H1 (cell line): ENCODE data around the gene TACC2. TPM values are rescaled to one million over a fixed set of nuclear protein-coding genes. Genes with fewer than 3 reads are reported as not detected.

Experiments
- CTCF ChIA-PET: fragments of 300-600 bp; sonication (Branson Sonifier 250); formaldehyde crosslinking; loops from one replicate; lab custom pipeline; 2021; ENCODE audit not compliant: partially characterized antibody; lab: Charles Lee
- POLR2A ChIA-PET: fragments of 300-600 bp; sonication (Branson Sonifier 250); formaldehyde crosslinking; loops from one replicate; lab custom pipeline; 2021; ENCODE audit warnings: inconsistent platforms; ENCODE audit not compliant: partially characterized antibody; lab: Charles Lee
- DNase-seq, 2 experiments: peaks; one replicate each; pipeline versions ENCODE4 v3.0.0 to v3.0.0-alpha.2; 2010 to 2022; ENCODE audit warnings: low spot score in 2 of 2, low read depth in 1 of 2, mixed read lengths in 1 of 2
- FAIRE-seq: peaks from 2 replicates; lab custom pipeline; 2011; peaks lifted over from hg19 to GRCh38; lab: Jason Lieb, UNC
- H2AFZ ChIP-seq: 2 replicates; pipeline ENCODE4 v1.8.1; 2012; ENCODE audit warnings: low read length, inconsistent platforms
- H2AK5ac ChIP-seq: 2 replicates; pipeline ENCODE4 v1.6.1; 2013; ENCODE audit warnings: low read depth, low read length
- H2BK120ac ChIP-seq: replicated peaks from 2 replicates; pipeline ENCODE3; 2013; ENCODE audit warnings: low read depth, low read length, inconsistent platforms
- H2BK12ac ChIP-seq: 2 replicates; pipeline ENCODE4 v1.6.1; 2013; ENCODE audit warnings: low read depth, low read length
- H2BK15ac ChIP-seq: 2 replicates; pipeline ENCODE4 v1.6.1; 2013; ENCODE audit warnings: low read length
- H2BK20ac ChIP-seq: 2 replicates; pipeline ENCODE4 v1.6.1; 2013; ENCODE audit warnings: low read length
- H2BK5ac ChIP-seq: 2 replicates; pipeline ENCODE4 v1.6.1; 2013; ENCODE audit warnings: low read depth, low read length
- H3K14ac ChIP-seq: 2 replicates; pipeline ENCODE4 v1.6.1; 2013; ENCODE audit warnings: inconsistent platforms; ENCODE audit not compliant: insufficient read length
- H3K18ac ChIP-seq: 2 replicates; pipeline ENCODE4 v1.6.1; 2013; ENCODE audit warnings: low read length; ENCODE audit errors: extremely low read depth
- H3K23ac ChIP-seq: 2 replicates; pipeline ENCODE4 v1.6.1; 2013; ENCODE audit warnings: inconsistent platforms; ENCODE audit not compliant: insufficient read length
- H3K23me2 ChIP-seq: 2 replicates; pipeline ENCODE4 v1.6.1; 2013; ENCODE audit warnings: low read depth, low read length
- H3K27ac ChIP-seq: 2 replicates; pipeline ENCODE4 v1.6.1; 2011; ENCODE audit warnings: low read depth, low read length, inconsistent platforms
- H3K27me3 ChIP-seq, 4 experiments: replicated peaks in 1 of 4; 1 replicate in 1 of 4; 2 replicates in 3 of 4; pipeline versions ENCODE4 v1.6.1 to v1.8.1; 2011 to 2013; ENCODE audit warnings: low read length in 3 of 4, mild to moderate bottlenecking in 3 of 4, inconsistent platforms in 2 of 4, mixed read lengths in 2 of 4, moderate library complexity in 1 of 4; ENCODE audit not compliant: control insufficient read depth in 3 of 4, insufficient read depth in 3 of 4; ENCODE audit errors: extremely low read depth in 1 of 4
- H3K36me3 ChIP-seq, 4 experiments: 2 replicates each; pipeline versions ENCODE4 v1.6.1 to v1.8.1; 2011 to 2013; ENCODE audit warnings: mild to moderate bottlenecking in 4 of 4, low read length in 3 of 4, moderate library complexity in 2 of 4, control low read depth in 1 of 4, inconsistent platforms in 1 of 4; ENCODE audit not compliant: insufficient read depth in 4 of 4, control insufficient read depth in 2 of 4
- H3K4ac ChIP-seq: replicated peaks from 2 replicates; pipeline ENCODE3; 2013; ENCODE audit warnings: low read length, low read depth, mixed read lengths, inconsistent platforms; ENCODE audit not compliant: insufficient read length
- H3K4me1 ChIP-seq, 4 experiments: replicated peaks in 1 of 4; 1 replicate in 1 of 4; 2 replicates in 3 of 4; pipeline versions ENCODE4 v1.6.1 to v1.8.1; 2011 to 2013; ENCODE audit warnings: low read length in 3 of 4, inconsistent platforms in 2 of 4, mixed read lengths in 1 of 4; ENCODE audit not compliant: insufficient read depth in 4 of 4, control insufficient read depth in 3 of 4
- H3K4me2 ChIP-seq, 2 experiments: 2 replicates each; pipeline versions ENCODE4 v1.6.1 to v1.8.1; 2011 to 2013; ENCODE audit warnings: low read depth in 2 of 2, low read length in 2 of 2, control low read depth in 1 of 2, inconsistent platforms in 1 of 2, mild to moderate bottlenecking in 1 of 2; ENCODE audit not compliant: insufficient read depth in 1 of 2
- H3K4me3 ChIP-seq, 4 experiments: fragments of 200-600, 300-600 bp in 1 of 4; sonication (generic), shearing (Covaris generic), sonication (Bioruptor Twin) in 1 of 4; 2 replicates each; pipeline versions ENCODE4 v1.5.1 to v1.8.1; 2011 to 2016; ENCODE audit warnings: low read length in 4 of 4, low read depth in 3 of 4, control low read depth in 2 of 4, inconsistent platforms in 2 of 4, mild to moderate bottlenecking in 2 of 4, mixed read lengths in 1 of 4, moderate library complexity in 1 of 4; ENCODE audit not compliant: insufficient read depth in 2 of 4; ENCODE audit errors: extremely low read depth in 1 of 4
- H3K56ac ChIP-seq: replicated peaks from 2 replicates; pipeline ENCODE3; 2013; ENCODE audit warnings: low read depth, mild to moderate bottlenecking, mixed read lengths, low read length, inconsistent platforms; ENCODE audit not compliant: insufficient read length
- H3K79me1 ChIP-seq: 2 replicates; pipeline ENCODE4 v1.6.1; 2013; ENCODE audit warnings: low read depth, low read length, control low read depth
- H3K79me2 ChIP-seq, 2 experiments: 2 replicates each; pipeline versions ENCODE4 v1.6.1 to v1.8.1; 2012 to 2013; ENCODE audit warnings: low read length in 2 of 2, mild to moderate bottlenecking in 2 of 2, inconsistent platforms in 1 of 2; ENCODE audit not compliant: insufficient read depth in 2 of 2, control insufficient read depth in 1 of 2
- H3K9ac ChIP-seq, 4 experiments: replicated peaks in 1 of 4; 1 replicate in 1 of 4; 2 replicates in 3 of 4; pipeline versions ENCODE4 v1.6.1 to v1.8.1; 2011 to 2013; ENCODE audit warnings: low read depth in 3 of 4, low read length in 3 of 4, control low read depth in 2 of 4, mild to moderate bottlenecking in 2 of 4, moderate library complexity in 2 of 4, inconsistent platforms in 1 of 4; ENCODE audit errors: extremely low read depth in 1 of 4
- H3K9me3 ChIP-seq, 2 experiments: 2 replicates each; pipeline versions ENCODE4 v1.6.1 to v1.8.1; 2012 to 2013; ENCODE audit warnings: mild to moderate bottlenecking in 2 of 2, moderate library complexity in 2 of 2, control low read depth in 1 of 2, inconsistent platforms in 1 of 2, low read depth in 1 of 2, low read length in 1 of 2, mixed read lengths in 1 of 2; ENCODE audit not compliant: insufficient read depth in 2 of 2
- H4K20me1 ChIP-seq, 2 experiments: replicated peaks in 1 of 2; 2 replicates each; pipeline versions ENCODE3 to v1.8.1; 2011 to 2013; ENCODE audit warnings: inconsistent platforms in 2 of 2, low read length in 2 of 2, mild to moderate bottlenecking in 1 of 2; ENCODE audit not compliant: insufficient read depth in 2 of 2, control insufficient read depth in 1 of 2
- H4K5ac ChIP-seq: 2 replicates; pipeline ENCODE4 v1.6.1; 2013; ENCODE audit warnings: low read length, low read depth, mixed read lengths, inconsistent platforms; ENCODE audit not compliant: insufficient read length
- H4K8ac ChIP-seq: 2 replicates; pipeline ENCODE4 v1.8.0; 2013; ENCODE audit warnings: mild to moderate bottlenecking, moderate library complexity, low read length, inconsistent platforms; ENCODE audit not compliant: insufficient read depth; ENCODE audit errors: extremely low read depth
- H4K91ac ChIP-seq: replicated peaks from 2 replicates; pipeline ENCODE3; 2013; ENCODE audit warnings: low read length, mixed read lengths, inconsistent platforms; ENCODE audit not compliant: insufficient read length
- SRF ChIP-seq: IDR thresholded peaks from 2 replicates; pipeline ENCODE4 v1.6.1; 2011; ENCODE audit warnings: mild to moderate bottlenecking, low read depth, low read length, moderate library complexity
- TAF7 ChIP-seq: optimal IDR thresholded peaks from 2 replicates; pipeline ENCODE3; 2011; ENCODE audit warnings: low read depth, mild to moderate bottlenecking, inconsistent platforms, low read length, moderate library complexity, borderline replicate concordance
- WGBS, 2 experiments: shearing (Covaris generic) in 1 of 2; methylation state at CpG; one replicate each; pipeline versions ENCODE4 v1.1.6 to v1.1.7; 2013 to 2015; ENCODE audit warnings: low lambda C conversion rate in 2 of 2, mixed read lengths in 2 of 2, inconsistent platforms in 1 of 2, low coverage in 1 of 2, missing lambda C conversion rate in 1 of 2; ENCODE audit not compliant: insufficient replicate concordance in 2 of 2, insufficient coverage in 1 of 2, insufficient read length in 1 of 2; ENCODE audit errors: extremely low coverage in 1 of 2, missing lambda C conversion rate in 1 of 2; 5-methylcytosine and 5-hydroxymethylcytosine counted together
- polyA plus RNA-seq, 7 experiments: library from polyadenylated mRNA; depleted of rRNA in 3 of 7; stranded (reverse) in 5 of 7; unstranded in 2 of 7; fragments of >200 nt in 5 of 7; fragments of 200-250 nt in 2 of 7; gene quantifications; 1 replicate in 5 of 7; 2 replicates in 1 of 7; 4 replicates in 1 of 7; pipeline versions ENCODE4 v1.2.1 to v1.2.3, GENCODE V29; 2011 to 2013; ENCODE audit warnings: missing spikeins in 2 of 7, mixed read lengths in 2 of 7
- total RNA-seq: library from RNA; stranded (reverse); fragmentation: NEBNext Ultra II Directional; extraction: Animal tissue kit (Norgen Biotek cat#: 25700); gene quantifications from 2 replicates; pipeline ENCODE4 v1.2.1, GENCODE V29; 2021
- TF ChIP-seq, protein P1 (sequence below): IDR thresholded peaks from 2 replicates; pipeline ENCODE4 v1.6.1; 2012; ENCODE audit warnings: inconsistent platforms

Gene TACC2
- total and polyA plus RNA-seq, 2 of the 8 experiments (the other 6 are each of a cell fraction or from before 2014, with no cell fraction given) = 21.2 to 46.6 TPM

DNA sequence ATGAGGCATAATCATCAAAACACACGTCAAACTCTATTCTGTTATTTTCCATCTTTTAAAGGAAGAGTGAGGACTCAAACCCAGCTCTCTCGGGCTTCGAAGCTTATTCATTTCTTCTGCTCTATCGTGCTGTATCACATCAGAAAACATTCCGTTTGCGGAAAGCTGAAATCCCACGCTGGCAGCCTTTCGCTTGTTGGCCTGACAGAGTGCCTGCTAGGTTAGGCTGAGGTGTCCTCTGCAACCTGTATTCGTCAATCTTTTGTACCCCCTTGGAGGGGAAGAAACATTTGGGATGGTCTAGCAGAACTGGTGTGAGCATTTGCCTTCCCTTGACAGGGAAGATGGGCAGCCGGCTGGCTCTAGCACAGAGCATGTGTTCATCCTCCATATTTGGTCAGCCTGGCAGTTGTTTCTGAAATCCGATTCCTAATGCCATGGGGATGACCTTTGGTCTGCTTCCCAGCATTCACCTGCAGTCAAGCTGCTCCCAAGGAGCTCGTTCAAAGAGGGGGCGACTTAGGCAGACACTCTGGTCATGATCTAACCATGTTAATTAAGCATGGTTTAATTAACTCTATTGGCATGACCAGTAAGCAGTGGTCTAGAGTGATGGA lies 55.2 kb downstream of the TACC2 start:
- H3K36me3 ChIP-seq = no peaks in the 10 kb centered on the region
- peak overlapping the region; percentile 98 for H2AFZ ChIP-seq
- TF ChIP-seq, protein P1, sequence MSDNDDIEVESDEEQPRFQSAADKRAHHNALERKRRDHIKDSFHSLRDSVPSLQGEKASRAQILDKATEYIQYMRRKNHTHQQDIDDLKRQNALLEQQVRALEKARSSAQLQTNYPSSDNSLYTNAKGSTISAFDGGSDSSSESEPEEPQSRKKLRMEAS = peak; percentile 65; the same call in 1 of the 2 replicates
- TF ChIP-seq TAF7 (no peak), SRF (peak; percentile 59; the same call in 1 of the 2 replicates)
- peak overlapping the region; percentile 5 to 35; a peak in 3 of 4 replicates for H3K4me2 ChIP-seq
- H3K9me3 ChIP-seq = no peaks in the 10 kb centered on the region
- DNase-seq (no peak), FAIRE-seq (peak; percentile 24)
- H4K5ac ChIP-seq = no peak overlapping the region
- peak overlapping the region; percentile 81 for H2BK120ac ChIP-seq
- peaks cover 3 to 16% (median 13%) of the 10 kb centered on the region in 4 experiments for H3K4me1 ChIP-seq
- no peaks in the 10 kb centered on the region for H3K23me2 ChIP-seq
- H2BK15ac ChIP-seq = no peak overlapping the region
- no peaks in the 10 kb centered on the region for H4K20me1 ChIP-seq
- H3K4ac ChIP-seq = no peak overlapping the region
- no peak overlapping the region for H3K23ac ChIP-seq
- H4K8ac ChIP-seq = no peak overlapping the region
- H3K27me3 ChIP-seq = no peaks in the 10 kb centered on the region
- no peak overlapping the region for H2AK5ac ChIP-seq
- no peak overlapping the region for H2BK12ac ChIP-seq
- H3K79me2 ChIP-seq = no peaks in the 10 kb centered on the region
- H2BK5ac ChIP-seq = peak overlapping the region; percentile 19; the same call in 1 of the 2 replicates
- no peak overlapping the region for H4K91ac ChIP-seq
- H3K14ac ChIP-seq = no peak overlapping the region
- POLR2A ChIA-PET = no interaction called here
- no peak overlapping the region; a peak in 2 of 7 replicates for H3K9ac ChIP-seq
- H2BK20ac ChIP-seq = peak overlapping the region; percentile 1; the same call in 1 of the 2 replicates
- WGBS, 2 experiments = 64% methylated on average over 13 of the region's 13 CpGs; no CpG with 5 or more reads in 1 of the 2 experiments
- no peak overlapping the region; the same call in 1 of the 2 replicates for H3K18ac ChIP-seq
- CTCF ChIA-PET = interaction anchor here (1.1 to 2.1 kb wide), 6 partner anchors 9 to 108 kb away, joined by 3 to 6 read pairs (median 4); no protein-coding TSS in a partner anchor
- no peak overlapping the region for H3K56ac ChIP-seq
- no peaks in the 10 kb centered on the region for H3K79me1 ChIP-seq
- no peak overlapping the region for H3K27ac ChIP-seq
- peak overlapping the region in 1 of 4 experiments; percentile 33; a peak in 2 of 8 replicates for H3K4me3 ChIP-seq
